ENCODE results near the gene CA6.

GRCh38 chr1:8965121-8965820, 19.6 kb downstream of the CA6 start:
- TF ChIP-seq REST (IDR thresholded peaks at IDR 0.05; ENCODE audit: low read depth): no peak
- no peak for TF ChIP-seq YY1 (IDR thresholded peaks at IDR 0.05; ENCODE audit: low read depth)
- TF ChIP-seq TCF12 (IDR thresholded peaks at IDR 0.05; ENCODE audit: low read depth): no peak
- TF ChIP-seq MAX (IDR thresholded peaks at IDR 0.05): no peak
- no peak for TF ChIP-seq EP300 (IDR thresholded peaks at IDR 0.05; ENCODE audit: borderline replicate concordance)
- no peak for TF ChIP-seq FOXM1 (IDR thresholded peaks at IDR 0.05; ENCODE audit: borderline replicate concordance, low read depth)
- no peak for TF ChIP-seq TEAD4 (IDR thresholded peaks at IDR 0.05)
- TF ChIP-seq TAF1 (IDR thresholded peaks at IDR 0.05; ENCODE audit: low read depth): no peak
- TF ChIP-seq RAD21 (IDR thresholded peaks at IDR 0.05; ENCODE audit: low read depth): no peak
